Thyroid gland (tissue), 4 donors: ENCODE data around the gene CIITA.
"Not testable (repeated sequence)": the region's sequence is repeated elsewhere in the genome, so short reads cannot be mapped to it uniquely, and the experiment has no call there.

ENCODE experiments used
- POLR2A ChIP-seq, 2 donors: fragments of 450-650 bp; IDR thresholded peaks; one replicate each; pipeline ENCODE4 v1.6.1; 2017; ENCODE audit warnings: antibody characterized with exemption in 2 of 2, mild to moderate bottlenecking in 2 of 2, moderate library complexity in 1 of 2
- TF ChIP-seq, protein P1 (sequence below), 6 experiments: fragments of 200-600 bp in 3 of 6; fragments of 450-650 bp in 3 of 6; sonication (generic) in 3 of 6; IDR thresholded peaks; one replicate each; pipeline ENCODE4 v1.5.1; 2016 to 2019; ENCODE audit warnings: antibody characterized with exemption in 6 of 6, mild to moderate bottlenecking in 2 of 6, inconsistent platforms in 1 of 6, moderate library complexity in 1 of 6

DNA sequence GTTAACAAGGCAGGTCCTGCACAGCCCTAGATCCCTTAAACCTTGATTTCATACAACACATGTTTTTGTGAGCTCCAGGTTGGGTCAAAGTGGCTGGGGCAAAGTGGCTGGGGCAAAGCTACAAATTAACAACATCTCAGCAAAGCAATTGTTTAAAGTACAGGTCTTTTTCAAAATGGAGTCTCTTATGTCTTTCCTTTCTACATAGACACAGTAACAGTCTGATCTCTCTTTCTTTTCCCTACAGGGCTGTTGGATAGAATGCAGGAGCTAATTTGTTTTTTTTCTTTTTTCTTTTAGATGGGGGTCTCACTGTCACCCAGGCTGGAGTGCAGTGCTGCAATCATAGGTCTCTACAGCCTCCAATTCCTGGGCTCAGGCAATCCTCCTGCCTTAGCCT is 46.8 kb upstream of the CIITA start:
- TF ChIP-seq, protein P1, sequence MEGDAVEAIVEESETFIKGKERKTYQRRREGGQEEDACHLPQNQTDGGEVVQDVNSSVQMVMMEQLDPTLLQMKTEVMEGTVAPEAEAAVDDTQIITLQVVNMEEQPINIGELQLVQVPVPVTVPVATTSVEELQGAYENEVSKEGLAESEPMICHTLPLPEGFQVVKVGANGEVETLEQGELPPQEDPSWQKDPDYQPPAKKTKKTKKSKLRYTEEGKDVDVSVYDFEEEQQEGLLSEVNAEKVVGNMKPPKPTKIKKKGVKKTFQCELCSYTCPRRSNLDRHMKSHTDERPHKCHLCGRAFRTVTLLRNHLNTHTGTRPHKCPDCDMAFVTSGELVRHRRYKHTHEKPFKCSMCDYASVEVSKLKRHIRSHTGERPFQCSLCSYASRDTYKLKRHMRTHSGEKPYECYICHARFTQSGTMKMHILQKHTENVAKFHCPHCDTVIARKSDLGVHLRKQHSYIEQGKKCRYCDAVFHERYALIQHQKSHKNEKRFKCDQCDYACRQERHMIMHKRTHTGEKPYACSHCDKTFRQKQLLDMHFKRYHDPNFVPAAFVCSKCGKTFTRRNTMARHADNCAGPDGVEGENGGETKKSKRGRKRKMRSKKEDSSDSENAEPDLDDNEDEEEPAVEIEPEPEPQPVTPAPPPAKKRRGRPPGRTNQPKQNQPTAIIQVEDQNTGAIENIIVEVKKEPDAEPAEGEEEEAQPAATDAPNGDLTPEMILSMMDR (IDR thresholded peaks at IDR 0.05) = not testable (repeated sequence)
- TF ChIP-seq POLR2A (IDR thresholded peaks at IDR 0.05) = not testable (repeated sequence)
